Thyroid gland (tissue), 4 donors: ENCODE measurements around the gene TBC1D25. TPM values are rescaled to one million over a fixed set of nuclear protein-coding genes. Genes with fewer than 3 reads are reported as not detected.
A peak's percentile ranks its signal among the peaks of the same experiment; 100 is the strongest.
"Not testable (repeated sequence)": the region's sequence is repeated elsewhere in the genome, so short reads cannot be mapped to it uniquely, and the experiment has no call there.

ENCODE experiments used
- DNase-seq, 2 donors: peaks; one replicate each; pipeline ENCODE4 v3.0.0-alpha.2; 2019
- H3K27ac ChIP-seq, 3 donors: fragments of 200-600 bp; sonication (generic); 1 replicate in 2 of 3; 2 replicates in 1 of 3; pipeline ENCODE4 v1.5.1; 2016 to 2019; ENCODE audit warnings: mild to moderate bottlenecking in 1 of 3, moderate library complexity in 1 of 3
- H3K27me3 ChIP-seq: fragments of 200-600 bp; sonication (generic); one replicate; pipeline ENCODE4 v1.5.1; 2019
- H3K36me3 ChIP-seq, 2 donors: fragments of 200-600 bp; sonication (generic); one replicate each; pipeline ENCODE4 v1.5.1; 2016 to 2019
- H3K4me1 ChIP-seq, 2 donors: fragments of 200-600 bp; sonication (generic); one replicate each; pipeline ENCODE4 v1.5.1; 2017 to 2019
- H3K4me3 ChIP-seq, 3 donors: fragments of 200-600 bp; sonication (generic); replicated peaks in 1 of 3; 1 replicate in 2 of 3; 2 replicates in 1 of 3; pipeline ENCODE4 v1.5.1; 2016; ENCODE audit warnings: mild to moderate bottlenecking in 1 of 3
- H3K9me3 ChIP-seq: fragments of 200-600 bp; sonication (generic); one replicate; pipeline ENCODE4 v1.5.1; 2017
- CTCF ChIP-seq, 6 experiments: fragments of 200-600 bp in 3 of 6; fragments of 450-650 bp in 3 of 6; sonication (generic) in 3 of 6; IDR thresholded peaks; one replicate each; pipeline ENCODE4 v1.5.1; 2016 to 2019; ENCODE audit warnings: antibody characterized with exemption in 6 of 6, mild to moderate bottlenecking in 2 of 6, inconsistent platforms in 1 of 6, moderate library complexity in 1 of 6
- POLR2A ChIP-seq, 2 donors: fragments of 450-650 bp; IDR thresholded peaks; one replicate each; pipeline ENCODE4 v1.6.1; 2017; ENCODE audit warnings: antibody characterized with exemption in 2 of 2, mild to moderate bottlenecking in 2 of 2, moderate library complexity in 1 of 2
- WGBS, 2 donors: methylation state at CpG; one replicate each; pipeline ENCODE4 v1.1.5; 2017; 5-methylcytosine and 5-hydroxymethylcytosine counted together
- intact Hi-C: fragments of 100-400 bp; cut with DNase I; formaldehyde crosslinking; loops from one replicate; pipeline ENCODE4 v1.15.1; 2023
- total RNA-seq, 4 donors: library from RNA; depleted of rRNA; stranded (reverse); fragments of >200 nt; gene quantifications; one replicate each; pipeline ENCODE4 v1.2.3, GENCODE V29; 2016

TBC1D25 gene
- total RNA-seq, 4 donors from 2014 or later: 9.4 to 16.5 (median 12.2) TPM

GRCh38 chrX:48521353-48522243, 17.9 kb upstream of the TBC1D25 start, which contains the start of gene EBP:
EBP (plus strand) TSS chrX:48521808; CDS start chrX:48523772, 1,964 bp downstream.
- H3K27me3 ChIP-seq: no peaks in the 10 kb centered on the region
- H3K36me3 ChIP-seq: no peaks in the 10 kb centered on the region
- 1 to 2% methylated on average over 18 to 31 of the region's 66 CpGs for WGBS, 2 donors
- intact Hi-C loops: no loop called here
- no peaks in the 10 kb centered on the region for H3K9me3 ChIP-seq
- peak within 1 kb of the TSS in 2 of 3 donors; percentile 39 to 51 for H3K4me3 ChIP-seq
- peaks cover 0 to 4% of the 10 kb centered on the region in 2 donors for H3K4me1 ChIP-seq
- H3K27ac ChIP-seq: peak within 1 kb of the TSS; percentile 51 to 71 (median 55)
- TF ChIP-seq CTCF (IDR thresholded peaks at IDR 0.05): no peak
- TF ChIP-seq POLR2A (IDR thresholded peaks at IDR 0.05): peak in 1 of 2 donors; percentile 76
- peak; percentile 92 to 94 for DNase-seq

- Histone ChIP-seq H3K9me3 (no peaks in the 10 kb centered on the region), H3K36me3 (no peaks in the 10 kb centered on the region), H3K27ac (peak overlapping the region in 2 of 3 donors; percentile 51 to 71), H3K27me3 (no peaks in the 10 kb centered on the region), H3K4me1 (peaks cover 0 to 4% of the 10 kb centered on the region in 2 donors), H3K4me3 (peak overlapping the region in 1 of 3 donors; percentile 39)
- 10 to 22% methylated on average over 2 to 7 of the region's 10 CpGs for WGBS, 2 donors
- intact Hi-C loops: no loop called here
- no peak for TF ChIP-seq POLR2A (IDR thresholded peaks at IDR 0.05)
- TF ChIP-seq CTCF (IDR thresholded peaks at IDR 0.05): no peak
- DNase-seq: no peak
Observed at GRCh38 chrX:48522291-48522690, 17.2 kb upstream of the TBC1D25 start.

GRCh38 chrX:48523682-48524081, 15.8 kb upstream of the TBC1D25 start:
- H3K36me3 ChIP-seq: no peaks in the 10 kb centered on the region
- intact Hi-C loops: no loop called here
- no peak overlapping the region for H3K27ac ChIP-seq
- no peak overlapping the region for H3K4me3 ChIP-seq
- DNase-seq: no peak
- 91 to 93% methylated on average over 10 to 12 of the region's 12 CpGs for WGBS, 2 donors
- H3K4me1 ChIP-seq: peaks cover 0 to 4% of the 10 kb centered on the region in 2 donors
- TF ChIP-seq POLR2A (IDR thresholded peaks at IDR 0.05) (no peak), CTCF (IDR thresholded peaks at IDR 0.05) (no peak)
- no peaks in the 10 kb centered on the region for H3K9me3 ChIP-seq
- no peaks in the 10 kb centered on the region for H3K27me3 ChIP-seq

GRCh38 chrX:48525853-48526252, 13.7 kb upstream of the TBC1D25 start:
- H3K27ac ChIP-seq, H3K4me3 ChIP-seq, intact Hi-C loops, H3K36me3 ChIP-seq, H3K4me1 ChIP-seq, H3K27me3 ChIP-seq, DNase-seq, H3K9me3 ChIP-seq: not testable (repeated sequence)
- WGBS, 2 donors: 93 to 94% methylated on average over 7 to 8 of the region's 8 CpGs

- H3K4me3 ChIP-seq: no peak overlapping the region
- intact Hi-C loops: no loop called here
- H3K27me3 ChIP-seq: no peaks in the 10 kb centered on the region
- H3K27ac ChIP-seq: no peak overlapping the region
- no peaks in the 10 kb centered on the region for H3K36me3 ChIP-seq
- TF ChIP-seq CTCF (IDR thresholded peaks at IDR 0.05): no peak
- no peak for TF ChIP-seq POLR2A (IDR thresholded peaks at IDR 0.05)
- 85 to 100% methylated on average over 3 of the region's 3 CpGs for WGBS, 2 donors
- H3K4me1 ChIP-seq: no peaks in the 10 kb centered on the region
- DNase-seq: no peak
- H3K9me3 ChIP-seq: no peaks in the 10 kb centered on the region
Observed at GRCh38 chrX:48530736-48531135, 8.8 kb upstream of the TBC1D25 start.
